K562 (cell line): ENCODE data around the gene SVOP. TPM values are rescaled to one million over a fixed set of nuclear protein-coding genes. Genes with fewer than 3 reads are reported as not detected.

Source experiments
- ATAC-seq: fragments of 200-7000 bp; cut with Tn5 transposase; 3 replicates; pipeline ENCODE4 v1.9.1; 2020; ENCODE audit warnings: moderate library complexity
- BruUV-seq: library from RNA; stranded (reverse); fragments of 400-500 nt; replicated peaks from 2 replicates; lab custom pipeline; 2021; lab: Mats Ljungman, UMichigan
- CTCF ChIA-PET: fragments of 300-600 bp; formaldehyde crosslinking; extraction: SDS; loops from one replicate; lab custom pipeline; 2021; ENCODE audit warnings: low intra/inter-chr PET ratio; lab: Yijun Ruan, JAX
- POLR2A ChIA-PET: fragments of 300-600, 350-650 bp; sonication (Branson Sonifier 250); formaldehyde crosslinking; extraction: SDS; loops from one replicate; lab custom pipeline; 2021; ENCODE audit warnings: antibody characterized with exemption, inconsistent platforms; lab: Yijun Ruan, JAX
- DNase-seq, 4 experiments: peaks; one replicate each; pipeline versions ENCODE4 v3.0.0 to v3.0.0-alpha.2; 2011 to 2018; ENCODE audit warnings: low spot score in 3 of 4, mixed read lengths in 3 of 4; ENCODE audit errors: extremely low read depth in 1 of 4
- FAIRE-seq: peaks from 2 replicates; lab custom pipeline; 2011; peaks lifted over from hg19 to GRCh38; lab: Jason Lieb, UNC
- H2AFZ ChIP-seq: 2 replicates; pipeline ENCODE4 v1.6.0; 2011; ENCODE audit warnings: low read depth, low read length, control low read depth, inconsistent platforms
- H3K27ac ChIP-seq: fragments of 200-600 bp; 3 replicates; pipeline ENCODE4 v1.8.0; 2011; ENCODE audit warnings: low read depth, mild to moderate bottlenecking, control low read depth, inconsistent platforms, low read length, moderate library complexity, mixed read lengths; ENCODE audit errors: extremely low read depth
- H3K27me3 ChIP-seq, 2 experiments: fragments of 300-600 bp in 1 of 2; 2 replicates in 1 of 2; 3 replicates in 1 of 2; pipeline versions ENCODE4 v1.6.0 to v1.8.0; 2011; ENCODE audit warnings: inconsistent platforms in 2 of 2, low read length in 2 of 2, mild to moderate bottlenecking in 1 of 2, mixed read lengths in 1 of 2, moderate library complexity in 1 of 2; ENCODE audit not compliant: control insufficient read depth in 2 of 2, insufficient read depth in 2 of 2
- H3K36me3 ChIP-seq: fragments of 300-600 bp; 3 replicates; pipeline ENCODE4 v1.8.0; 2011; ENCODE audit warnings: mild to moderate bottlenecking, low read length, inconsistent platforms; ENCODE audit not compliant: control insufficient read depth, insufficient read depth
- H3K4me1 ChIP-seq, 2 experiments: fragments of 200-600 bp in 1 of 2; replicated peaks in 1 of 2; 2 replicates in 1 of 2; 3 replicates in 1 of 2; pipeline versions ENCODE4 v1.5.1 to v1.8.0; 2011; ENCODE audit warnings: inconsistent platforms in 2 of 2, low read length in 2 of 2, mild to moderate bottlenecking in 1 of 2, mixed read lengths in 1 of 2, moderate library complexity in 1 of 2; ENCODE audit not compliant: control insufficient read depth in 2 of 2, insufficient read depth in 2 of 2
- H3K4me2 ChIP-seq: 2 replicates; pipeline ENCODE4 v1.6.1; 2011; ENCODE audit warnings: low read length, control low read depth, inconsistent platforms, mixed read lengths; ENCODE audit not compliant: insufficient read depth
- H3K4me3 ChIP-seq: fragments of 200-600 bp; sonication (generic), shearing (Covaris generic); 2 replicates; pipeline ENCODE4 v1.5.1; 2016; ENCODE audit warnings: control low read depth, inconsistent platforms
- H3K79me2 ChIP-seq: fragments of 200-600 bp; 3 replicates; pipeline ENCODE4 v1.8.0; 2011; ENCODE audit warnings: low read length, inconsistent platforms; ENCODE audit not compliant: control insufficient read depth, insufficient read depth
- H3K9ac ChIP-seq, 2 experiments: 2 replicates each; pipeline versions ENCODE4 v1.6.0 to v1.6.1; 2011; ENCODE audit warnings: low read depth in 2 of 2, low read length in 2 of 2, control low read depth in 1 of 2, inconsistent platforms in 1 of 2, mild to moderate bottlenecking in 1 of 2, mixed read lengths in 1 of 2; ENCODE audit not compliant: insufficient read depth in 1 of 2
- H3K9me1 ChIP-seq: one replicate; pipeline ENCODE4 v1.6.0; 2011; ENCODE audit warnings: inconsistent platforms, mild to moderate bottlenecking, low read length, moderate library complexity; ENCODE audit not compliant: control insufficient read depth, insufficient read depth
- H3K9me3 ChIP-seq: replicated peaks from 2 replicates; pipeline ENCODE4 v1.5.1; 2011; ENCODE audit warnings: low read depth, low read length, inconsistent platforms; ENCODE audit not compliant: control insufficient read depth, insufficient read depth
- H4K20me1 ChIP-seq: replicated peaks from 2 replicates; pipeline ENCODE4 v1.6.1; 2011; ENCODE audit warnings: low read length, inconsistent platforms, mixed read lengths; ENCODE audit not compliant: control insufficient read depth, insufficient read depth
- CBFA2T2 ChIP-seq: fragments of 450-650 bp; conservative IDR thresholded peaks from 2 replicates; pipeline ENCODE4 v1.6.1; 2017; ENCODE audit warnings: mild to moderate bottlenecking
- ETV5 ChIP-seq: sonication (generic); formaldehyde crosslinking; IDR thresholded peaks from 2 replicates; pipeline ENCODE4 v1.4.0; 2020; ENCODE audit warnings: low read depth, mild to moderate bottlenecking, missing genetic modification reagents
- FOXK1 ChIP-seq: sonication (generic); formaldehyde crosslinking; IDR thresholded peaks from 2 replicates; pipeline ENCODE4 v1.8.0; 2022; ENCODE audit warnings: missing genetic modification reagents, mild to moderate bottlenecking, borderline replicate concordance
- NBN ChIP-seq: fragments of 450-650 bp; IDR thresholded peaks from 2 replicates; pipeline ENCODE4 v1.6.1; 2016; ENCODE audit warnings: low read depth, mild to moderate bottlenecking
- NEUROD1 ChIP-seq: fragments of 150-350 bp; IDR thresholded peaks from 2 replicates; pipeline ENCODE4 v1.6.1; 2014; ENCODE audit warnings: borderline replicate concordance, low read length, low read depth; ENCODE audit not compliant: partially characterized antibody
- PYGO2 ChIP-seq: fragments of 450-650 bp; IDR thresholded peaks from 2 replicates; pipeline ENCODE4 v1.6.1; 2016; ENCODE audit warnings: mild to moderate bottlenecking, missing genetic modification characterization, moderate library complexity, missing compliant biosample characterization
- SMAD2 ChIP-seq: fragments of 150-350 bp; IDR thresholded peaks from 2 replicates; pipeline ENCODE4 v1.6.1; 2014; ENCODE audit warnings: low read depth, mild to moderate bottlenecking, low read length
- SRSF9 ChIP-seq: fragments of 200-400 bp; formaldehyde crosslinking; IDR thresholded peaks from 2 replicates; pipeline ENCODE4 v1.6.1; 2017; ENCODE audit warnings: low read depth, low read length, borderline replicate concordance
- ZNF124 ChIP-seq: sonication (generic); formaldehyde crosslinking; IDR thresholded peaks from 2 replicates; pipeline ENCODE4 v1.8.1; 2022; ENCODE audit warnings: missing genetic modification reagents
- ZNF143 ChIP-seq: sonication (generic); formaldehyde crosslinking; IDR thresholded peaks from 2 replicates; pipeline ENCODE4 v1.9.0; 2022; ENCODE audit warnings: mild to moderate bottlenecking, missing genetic modification reagents
- WGBS: fragments of 100-300 bp; shearing (Covaris generic); methylation state at CpG from one replicate; pipeline ENCODE4 v1.1.6; 2016; ENCODE audit warnings: low coverage, mixed read lengths; ENCODE audit not compliant: insufficient coverage; ENCODE audit errors: missing lambda C conversion rate; 5-methylcytosine and 5-hydroxymethylcytosine counted together
- in situ Hi-C: fragments of 300-500 bp; cut with MboI; formaldehyde crosslinking; loops from 4 replicates; pipeline ENCODE4 v1.15.0; 2018; ENCODE audit warnings: inconsistent platforms, mixed read lengths
- intact Hi-C: fragments of 100-400 bp; cut with micrococcal nuclease; formaldehyde crosslinking; loops from 2 replicates; pipeline ENCODE4 v1.14.2; 2022
- polyA plus RNA-seq, 8 experiments: library from polyadenylated mRNA; depleted of rRNA in 4 of 8; stranded (reverse) in 5 of 8; unstranded in 3 of 8; fragments of >200 nt; fragmentation: Nextera tagmentation in 2 of 8; fragmentation: Illumina TruSeq in 1 of 8; extraction: Ambion mirVana in 2 of 8; extraction: Trizol in 1 of 8; gene quantifications; 2 replicates each; pipeline versions ENCODE4 v1.2.1 to v1.2.3, GENCODE V29; 2011 to 2014; ENCODE audit warnings: inconsistent platforms in 1 of 8, missing spikeins in 1 of 8
- total RNA-seq, 7 experiments: library from RNA; depleted of rRNA in 6 of 7; stranded (reverse); fragments of >200 nt in 6 of 7; fragmentation: Illumina TruSeq in 2 of 7; extraction: Trizol in 2 of 7; gene quantifications; 2 replicates each; pipeline versions ENCODE4 v1.2.1 to v1.2.3, GENCODE V29; 2011 to 2021; ENCODE audit warnings: low replicate concordance in 1 of 7
- TF ChIP-seq, protein P1 (sequence below), 2 experiments: fragments of 450-650 bp in 1 of 2; sonication (generic) in 1 of 2; formaldehyde crosslinking; conservative IDR thresholded peaks; 2 replicates each; pipeline versions ENCODE4 v1.4.0 to v1.8.1; 2020 to 2022; ENCODE audit warnings: mild to moderate bottlenecking in 1 of 2, missing genetic modification reagents in 1 of 2
- TF ChIP-seq, protein P2 (sequence below): fragments of 450-650 bp; formaldehyde crosslinking; conservative IDR thresholded peaks from 2 replicates; pipeline ENCODE4 v1.4.0; 2022; ENCODE audit warnings: mild to moderate bottlenecking, missing genetic modification characterization
- TF ChIP-seq, protein P3 (sequence below): IDR thresholded peaks from 2 replicates; pipeline ENCODE4 v1.6.1; 2016; ENCODE audit warnings: missing genetic modification characterization, missing compliant biosample characterization
- TF ChIP-seq, protein P4 (sequence below), 2 experiments: fragments of 150-350 bp in 1 of 2; IDR thresholded peaks; 2 replicates each; pipeline ENCODE4 v1.6.1; 2012 to 2016; ENCODE audit warnings: low read depth in 2 of 2, low read length in 2 of 2, mild to moderate bottlenecking in 1 of 2, moderate library complexity in 1 of 2

SVOP gene
- total and polyA plus RNA-seq, 9 of the 15 experiments (the other 6 are each of a cell fraction or from before 2014, with no cell fraction given) = 0.01 to 0.09 (median 0.06) TPM; not detected in 1

DNA sequence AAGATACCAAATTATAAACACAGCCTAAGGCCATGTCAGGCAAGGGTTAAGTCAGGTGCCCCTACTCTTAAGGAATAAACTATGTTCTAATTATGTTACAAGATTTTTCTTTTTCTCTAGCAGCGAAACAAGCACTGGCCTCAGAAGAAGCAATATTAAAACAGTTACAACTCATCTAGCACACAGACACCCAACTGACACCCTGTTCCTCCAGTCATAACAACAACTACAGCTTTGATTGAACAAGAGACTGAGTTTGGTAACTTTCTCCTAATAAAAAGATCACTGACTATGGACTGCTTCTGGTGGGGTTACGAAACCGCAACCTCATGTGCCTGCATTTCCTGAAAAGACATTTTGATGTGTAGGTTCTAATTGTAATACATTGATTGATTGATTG lies 144.3 kb downstream of the SVOP start:
- 3% methylated on average over 3 of the region's 3 CpGs for WGBS
- no peak overlapping the region for H3K27ac ChIP-seq
- no peaks in the 10 kb centered on the region for H3K79me2 ChIP-seq
- H3K4me1 ChIP-seq = no peaks in the 10 kb centered on the region; a peak in 1 of 5 replicates
- no peak overlapping the region for H3K4me2 ChIP-seq
- no peak overlapping the region for H3K9ac ChIP-seq
- in situ Hi-C loops = no loop called here
- no TSS peak for BruUV-seq
- H4K20me1 ChIP-seq = no peaks in the 10 kb centered on the region
- no peak for FAIRE-seq
- TF ChIP-seq ETV5 (CRISPR knock-in tag) (no peak), SRSF9 (no peak), ZNF124 (CRISPR knock-in tag) (no peak), FOXK1 (CRISPR knock-in tag) (no peak), SMAD2 (no peak), NBN (no peak), PYGO2 (tag) (no peak), ZNF143 (CRISPR knock-in tag) (no peak), NEUROD1 (no peak), CBFA2T2 (no peak)
- TF ChIP-seq, protein P1, sequence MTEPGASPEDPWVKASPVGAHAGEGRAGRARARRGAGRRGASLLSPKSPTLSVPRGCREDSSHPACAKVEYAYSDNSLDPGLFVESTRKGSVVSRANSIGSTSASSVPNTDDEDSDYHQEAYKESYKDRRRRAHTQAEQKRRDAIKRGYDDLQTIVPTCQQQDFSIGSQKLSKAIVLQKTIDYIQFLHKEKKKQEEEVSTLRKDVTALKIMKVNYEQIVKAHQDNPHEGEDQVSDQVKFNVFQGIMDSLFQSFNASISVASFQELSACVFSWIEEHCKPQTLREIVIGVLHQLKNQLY (CRISPR knock-in tag; conservative IDR thresholded peaks at IDR 0.05) = no peak
- TF ChIP-seq, protein P2, sequence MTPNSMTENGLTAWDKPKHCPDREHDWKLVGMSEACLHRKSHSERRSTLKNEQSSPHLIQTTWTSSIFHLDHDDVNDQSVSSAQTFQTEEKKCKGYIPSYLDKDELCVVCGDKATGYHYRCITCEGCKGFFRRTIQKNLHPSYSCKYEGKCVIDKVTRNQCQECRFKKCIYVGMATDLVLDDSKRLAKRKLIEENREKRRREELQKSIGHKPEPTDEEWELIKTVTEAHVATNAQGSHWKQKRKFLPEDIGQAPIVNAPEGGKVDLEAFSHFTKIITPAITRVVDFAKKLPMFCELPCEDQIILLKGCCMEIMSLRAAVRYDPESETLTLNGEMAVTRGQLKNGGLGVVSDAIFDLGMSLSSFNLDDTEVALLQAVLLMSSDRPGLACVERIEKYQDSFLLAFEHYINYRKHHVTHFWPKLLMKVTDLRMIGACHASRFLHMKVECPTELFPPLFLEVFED (CRISPR knock-in tag) = no peak
- TF ChIP-seq, protein P3, sequence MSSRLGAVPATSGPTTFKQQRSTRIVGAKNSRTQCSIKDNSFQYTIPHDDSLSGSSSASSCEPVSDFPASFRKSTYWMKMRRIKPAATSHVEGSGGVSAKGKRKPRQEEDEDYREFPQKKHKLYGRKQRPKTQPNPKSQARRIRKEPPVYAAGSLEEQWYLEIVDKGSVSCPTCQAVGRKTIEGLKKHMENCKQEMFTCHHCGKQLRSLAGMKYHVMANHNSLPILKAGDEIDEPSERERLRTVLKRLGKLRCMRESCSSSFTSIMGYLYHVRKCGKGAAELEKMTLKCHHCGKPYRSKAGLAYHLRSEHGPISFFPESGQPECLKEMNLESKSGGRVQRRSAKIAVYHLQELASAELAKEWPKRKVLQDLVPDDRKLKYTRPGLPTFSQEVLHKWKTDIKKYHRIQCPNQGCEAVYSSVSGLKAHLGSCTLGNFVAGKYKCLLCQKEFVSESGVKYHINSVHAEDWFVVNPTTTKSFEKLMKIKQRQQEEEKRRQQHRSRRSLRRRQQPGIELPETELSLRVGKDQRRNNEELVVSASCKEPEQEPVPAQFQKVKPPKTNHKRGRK (tag) = no peak
- TF ChIP-seq, protein P4, sequence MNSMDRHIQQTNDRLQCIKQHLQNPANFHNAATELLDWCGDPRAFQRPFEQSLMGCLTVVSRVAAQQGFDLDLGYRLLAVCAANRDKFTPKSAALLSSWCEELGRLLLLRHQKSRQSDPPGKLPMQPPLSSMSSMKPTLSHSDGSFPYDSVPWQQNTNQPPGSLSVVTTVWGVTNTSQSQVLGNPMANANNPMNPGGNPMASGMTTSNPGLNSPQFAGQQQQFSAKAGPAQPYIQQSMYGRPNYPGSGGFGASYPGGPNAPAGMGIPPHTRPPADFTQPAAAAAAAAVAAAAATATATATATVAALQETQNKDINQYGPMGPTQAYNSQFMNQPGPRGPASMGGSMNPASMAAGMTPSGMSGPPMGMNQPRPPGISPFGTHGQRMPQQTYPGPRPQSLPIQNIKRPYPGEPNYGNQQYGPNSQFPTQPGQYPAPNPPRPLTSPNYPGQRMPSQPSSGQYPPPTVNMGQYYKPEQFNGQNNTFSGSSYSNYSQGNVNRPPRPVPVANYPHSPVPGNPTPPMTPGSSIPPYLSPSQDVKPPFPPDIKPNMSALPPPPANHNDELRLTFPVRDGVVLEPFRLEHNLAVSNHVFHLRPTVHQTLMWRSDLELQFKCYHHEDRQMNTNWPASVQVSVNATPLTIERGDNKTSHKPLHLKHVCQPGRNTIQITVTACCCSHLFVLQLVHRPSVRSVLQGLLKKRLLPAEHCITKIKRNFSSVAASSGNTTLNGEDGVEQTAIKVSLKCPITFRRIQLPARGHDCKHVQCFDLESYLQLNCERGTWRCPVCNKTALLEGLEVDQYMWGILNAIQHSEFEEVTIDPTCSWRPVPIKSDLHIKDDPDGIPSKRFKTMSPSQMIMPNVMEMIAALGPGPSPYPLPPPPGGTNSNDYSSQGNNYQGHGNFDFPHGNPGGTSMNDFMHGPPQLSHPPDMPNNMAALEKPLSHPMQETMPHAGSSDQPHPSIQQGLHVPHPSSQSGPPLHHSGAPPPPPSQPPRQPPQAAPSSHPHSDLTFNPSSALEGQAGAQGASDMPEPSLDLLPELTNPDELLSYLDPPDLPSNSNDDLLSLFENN (IDR thresholded peaks at IDR 0.05; ENCODE audit: low read depth in 2 of 2, low read length in 2 of 2) = no peak
- TF ChIP-seq, all 486 proteins: peak for 0
- ATAC-seq (no peak), DNase-seq (no peak)
- no peaks in the 10 kb centered on the region for H3K9me3 ChIP-seq
- intact Hi-C loops = no loop called here
- H2AFZ ChIP-seq = no peak overlapping the region
- no peaks in the 10 kb centered on the region for H3K9me1 ChIP-seq
- H3K36me3 ChIP-seq = no peaks in the 10 kb centered on the region
- H3K4me3 ChIP-seq = no peak overlapping the region
- POLR2A ChIA-PET = no interaction called here
- CTCF ChIA-PET = interaction anchor here (0.6 kb wide), 1 partner anchor 211 kb away, joined by 3 read pairs; no protein-coding TSS in a partner anchor
- H3K27me3 ChIP-seq = peaks cover 14 to 23% of the 10 kb centered on the region in 2 experiments
